ENCODE data around the gene TMEM91. TPM values are rescaled to one million over a fixed set of nuclear protein-coding genes. Genes with fewer than 3 reads are reported as not detected.

TMEM91 gene
- total and polyA plus RNA-seq, 2 of the 13 experiments (the other 11 are each of a cell fraction or from before 2014, with no cell fraction given) = 6.3 to 10.3 TPM

DNA sequence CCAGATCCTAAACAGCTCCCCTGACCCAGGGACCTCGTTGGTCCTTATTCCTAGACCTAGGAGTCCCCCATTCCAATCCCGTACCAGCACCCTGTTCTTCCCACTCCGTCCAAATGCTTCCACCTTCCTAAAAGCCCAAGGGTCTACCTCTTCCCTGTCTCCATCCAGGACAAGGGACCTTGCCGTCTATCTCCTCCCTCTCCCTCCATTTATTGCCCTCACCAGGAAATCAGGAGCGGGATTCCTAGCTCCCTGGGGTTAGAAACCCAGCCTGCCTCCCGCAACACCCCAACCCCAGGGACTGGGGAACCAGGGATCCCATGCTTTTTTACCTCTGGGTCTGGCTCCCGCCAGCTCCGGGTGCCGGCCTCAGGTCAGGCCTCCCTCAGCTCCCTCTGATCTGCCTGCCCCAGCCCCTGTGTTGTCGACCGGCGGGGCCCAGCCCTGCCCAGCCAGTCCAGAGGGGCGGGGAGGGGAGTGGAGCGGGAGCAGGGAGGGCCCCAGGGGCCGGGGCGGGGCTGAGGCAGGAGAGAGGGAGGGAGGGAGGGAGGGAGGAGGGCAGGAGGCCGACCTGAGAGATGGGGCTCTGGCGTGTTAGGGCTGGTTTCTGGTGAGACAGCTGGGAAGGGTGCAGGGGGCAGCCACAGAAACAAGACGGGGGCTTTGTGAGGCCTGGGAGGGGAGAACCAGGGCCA lies 50.8 kb downstream of the TMEM91 start, which contains the start of gene B3GNT8 (continued):
- TF ChIP-seq, protein P1, sequence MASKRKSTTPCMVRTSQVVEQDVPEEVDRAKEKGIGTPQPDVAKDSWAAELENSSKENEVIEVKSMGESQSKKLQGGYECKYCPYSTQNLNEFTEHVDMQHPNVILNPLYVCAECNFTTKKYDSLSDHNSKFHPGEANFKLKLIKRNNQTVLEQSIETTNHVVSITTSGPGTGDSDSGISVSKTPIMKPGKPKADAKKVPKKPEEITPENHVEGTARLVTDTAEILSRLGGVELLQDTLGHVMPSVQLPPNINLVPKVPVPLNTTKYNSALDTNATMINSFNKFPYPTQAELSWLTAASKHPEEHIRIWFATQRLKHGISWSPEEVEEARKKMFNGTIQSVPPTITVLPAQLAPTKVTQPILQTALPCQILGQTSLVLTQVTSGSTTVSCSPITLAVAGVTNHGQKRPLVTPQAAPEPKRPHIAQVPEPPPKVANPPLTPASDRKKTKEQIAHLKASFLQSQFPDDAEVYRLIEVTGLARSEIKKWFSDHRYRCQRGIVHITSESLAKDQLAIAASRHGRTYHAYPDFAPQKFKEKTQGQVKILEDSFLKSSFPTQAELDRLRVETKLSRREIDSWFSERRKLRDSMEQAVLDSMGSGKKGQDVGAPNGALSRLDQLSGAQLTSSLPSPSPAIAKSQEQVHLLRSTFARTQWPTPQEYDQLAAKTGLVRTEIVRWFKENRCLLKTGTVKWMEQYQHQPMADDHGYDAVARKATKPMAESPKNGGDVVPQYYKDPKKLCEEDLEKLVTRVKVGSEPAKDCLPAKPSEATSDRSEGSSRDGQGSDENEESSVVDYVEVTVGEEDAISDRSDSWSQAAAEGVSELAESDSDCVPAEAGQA (IDR thresholded peaks at IDR 0.05; ENCODE audit: low read depth) = no peak
- TF ChIP-seq, protein P1 (CRISPR knock-in tag; IDR thresholded peaks at IDR 0.05; ENCODE audit: borderline replicate concordance) = no peak
- no peak for TF ChIP-seq SIN3A (IDR thresholded peaks at IDR 0.05; ENCODE audit: borderline replicate concordance, low read depth, low read length)
- TF ChIP-seq WIZ (CRISPR knock-in tag; IDR thresholded peaks at IDR 0.05) = no peak
- no peak for TF ChIP-seq REL (CRISPR knock-in tag; conservative IDR thresholded peaks at IDR 0.05)
- TF ChIP-seq SIN3B (IDR thresholded peaks at IDR 0.05; ENCODE audit: low read length) = no peak
- no peak for TF ChIP-seq IKZF1 (IDR thresholded peaks at IDR 0.05)
- TF ChIP-seq, protein P2, sequence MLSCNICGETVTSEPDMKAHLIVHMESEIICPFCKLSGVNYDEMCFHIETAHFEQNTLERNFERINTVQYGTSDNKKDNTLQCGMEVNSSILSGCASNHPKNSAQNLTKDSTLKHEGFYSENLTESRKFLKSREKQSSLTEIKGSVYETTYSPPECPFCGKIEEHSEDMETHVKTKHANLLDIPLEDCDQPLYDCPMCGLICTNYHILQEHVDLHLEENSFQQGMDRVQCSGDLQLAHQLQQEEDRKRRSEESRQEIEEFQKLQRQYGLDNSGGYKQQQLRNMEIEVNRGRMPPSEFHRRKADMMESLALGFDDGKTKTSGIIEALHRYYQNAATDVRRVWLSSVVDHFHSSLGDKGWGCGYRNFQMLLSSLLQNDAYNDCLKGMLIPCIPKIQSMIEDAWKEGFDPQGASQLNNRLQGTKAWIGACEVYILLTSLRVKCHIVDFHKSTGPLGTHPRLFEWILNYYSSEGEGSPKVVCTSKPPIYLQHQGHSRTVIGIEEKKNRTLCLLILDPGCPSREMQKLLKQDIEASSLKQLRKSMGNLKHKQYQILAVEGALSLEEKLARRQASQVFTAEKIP (CRISPR knock-in tag; IDR thresholded peaks at IDR 0.05; ENCODE audit: borderline replicate concordance) = no peak
- TF ChIP-seq SP1 (IDR thresholded peaks at IDR 0.05) = no peak
- peak; percentile 22; the same call in 1 of the 2 replicates for TF ChIP-seq SP1 (CRISPR knock-in tag; IDR thresholded peaks at IDR 0.05)
- no peak for TF ChIP-seq HOXA5 (CRISPR knock-in tag; IDR thresholded peaks at IDR 0.05)
- TF ChIP-seq, protein P3, sequence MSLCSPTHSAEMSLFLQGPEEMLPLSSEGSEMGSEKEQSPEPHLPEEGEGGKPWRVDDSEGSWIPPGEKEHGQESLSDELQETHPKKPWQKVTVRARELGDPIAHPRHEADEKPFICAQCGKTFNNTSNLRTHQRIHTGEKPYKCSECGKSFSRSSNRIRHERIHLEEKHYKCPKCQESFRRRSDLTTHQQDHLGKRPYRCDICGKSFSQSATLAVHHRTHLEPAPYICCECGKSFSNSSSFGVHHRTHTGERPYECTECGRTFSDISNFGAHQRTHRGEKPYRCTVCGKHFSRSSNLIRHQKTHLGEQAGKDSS (CRISPR knock-in tag; IDR thresholded peaks at IDR 0.05; ENCODE audit: borderline replicate concordance, low read depth) = no peak
- no peak for TF ChIP-seq ZFP82 (CRISPR knock-in tag; IDR thresholded peaks at IDR 0.05; ENCODE audit: borderline replicate concordance)
- TF ChIP-seq ZFAT (CRISPR knock-in tag; conservative IDR thresholded peaks at IDR 0.05) = no peak

All from HepG2 (cell line).